Caco-2 (cell line): ENCODE measurements around the gene GPX4. TPM values are rescaled to one million over a fixed set of nuclear protein-coding genes. Genes with fewer than 3 reads are reported as not detected.
A peak's percentile ranks its signal among the peaks of the same experiment; 100 is the strongest.

Experiments used
- BruUV-seq: library from RNA; stranded (reverse); fragments of 400-500 nt; replicated peaks from 2 replicates; lab custom pipeline; 2021; lab: Mats Ljungman, UMichigan
- CTCF ChIA-PET: fragments of 300-600 bp; sonication (Branson Sonifier 250); formaldehyde crosslinking; loops from one replicate; lab custom pipeline; 2022; ENCODE audit warnings: antibody characterized with exemption; lab: Charles Lee
- POLR2A ChIA-PET: fragments of 300-600 bp; sonication (Branson Sonifier 250); formaldehyde crosslinking; loops from one replicate; lab custom pipeline; 2022; ENCODE audit warnings: antibody characterized with exemption; lab: Charles Lee
- DNase-seq, 2 experiments: peaks; one replicate each; pipeline versions ENCODE4 v3.0.0 to v3.0.0-alpha.2; 2020 to 2022
- H3K27me3 ChIP-seq: replicated peaks from 2 replicates; pipeline ENCODE4 v1.6.0; 2011; ENCODE audit warnings: low read length; ENCODE audit not compliant: control insufficient read depth, insufficient read depth
- H3K36me3 ChIP-seq: 2 replicates; pipeline ENCODE4 v1.5.1; 2011; ENCODE audit warnings: low read length; ENCODE audit not compliant: control insufficient read depth, insufficient read depth
- H3K4me1 ChIP-seq: fragments of 250-450 bp; sonication (Bioruptor Pico); 2 replicates; pipeline ENCODE4 v1.5.1; 2020; ENCODE audit warnings: mild to moderate bottlenecking
- H3K4me3 ChIP-seq: 2 replicates; pipeline ENCODE4 v1.5.1; 2011; ENCODE audit warnings: low read depth, mild to moderate bottlenecking, control low read depth, low read length
- H3K9me3 ChIP-seq: fragments of 250-450 bp; sonication (Bioruptor Pico); 2 replicates; pipeline ENCODE4 v1.5.1; 2020; ENCODE audit warnings: mild to moderate bottlenecking, moderate library complexity
- H3K27ac Mint-ChIP-seq: one replicate; pipeline ENCODE4 v1.8.0; 2022; ENCODE audit warnings: mixed read lengths; ENCODE audit not compliant: unreplicated experiment
- H3K27me3 Mint-ChIP-seq: one replicate; pipeline ENCODE4 v1.8.0; 2022; ENCODE audit warnings: mixed read lengths; ENCODE audit not compliant: insufficient read depth, unreplicated experiment
- H3K36me3 Mint-ChIP-seq: one replicate; pipeline ENCODE4 v1.8.0; 2022; ENCODE audit warnings: mild to moderate bottlenecking, mixed read lengths; ENCODE audit not compliant: insufficient read depth, unreplicated experiment
- H3K4me1 Mint-ChIP-seq: one replicate; pipeline ENCODE4 v1.8.0; 2022; ENCODE audit warnings: low read depth, mixed read lengths; ENCODE audit not compliant: unreplicated experiment
- H3K4me3 Mint-ChIP-seq: one replicate; pipeline ENCODE4 v1.8.0; 2022; ENCODE audit warnings: mild to moderate bottlenecking, moderate library complexity, mixed read lengths; ENCODE audit not compliant: unreplicated experiment
- H3K9me3 Mint-ChIP-seq: one replicate; pipeline ENCODE4 v1.8.0; 2022; ENCODE audit warnings: mixed read lengths; ENCODE audit not compliant: unreplicated experiment
- intact Hi-C: fragments of 100-400 bp; cut with micrococcal nuclease; formaldehyde crosslinking; loops from one replicate; pipeline ENCODE4 v1.10.0; 2022; ENCODE audit not compliant: unreplicated experiment
- total RNA-seq: library from RNA; stranded (reverse); gene quantifications from 2 replicates; pipeline ENCODE4 v1.2.3, GENCODE V29; 2022
- TF ChIP-seq, protein P1 (sequence below), 2 experiments: fragments of 200-600 bp in 1 of 2; IDR thresholded peaks; 1 replicate in 1 of 2; 2 replicates in 1 of 2; pipeline versions ENCODE4 v1.5.1 to v1.8.0; 2011 to 2022; ENCODE audit warnings: antibody characterized with exemption in 1 of 2, control low read depth in 1 of 2, inconsistent platforms in 1 of 2, low read depth in 1 of 2, low read length in 1 of 2, mild to moderate bottlenecking in 1 of 2, moderate library complexity in 1 of 2; ENCODE audit not compliant: insufficient read depth in 1 of 2, severe bottlenecking in 1 of 2, unreplicated experiment in 1 of 2

Gene GPX4
- total RNA-seq, 1 experiment from 2014 or later = 500 TPM

DNA sequence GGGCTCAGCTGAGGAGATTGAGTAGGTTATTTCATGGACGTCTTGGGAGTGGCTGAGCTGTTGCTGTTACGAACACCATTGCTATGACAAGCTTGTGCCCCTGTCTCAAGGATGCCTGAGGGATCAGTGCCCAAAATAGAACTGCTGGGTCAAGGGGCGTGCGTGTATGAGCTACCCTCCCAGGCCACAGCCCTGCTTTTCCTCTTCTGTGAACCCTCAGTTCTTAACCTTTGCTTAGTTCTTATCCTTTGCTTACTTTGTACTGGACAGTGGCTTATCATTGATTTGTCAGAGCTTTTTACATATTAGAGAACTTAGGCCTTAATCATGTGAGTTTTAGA, 27.8 kb upstream of the GPX4 start:
- ChIA-PET POLR2A (interaction anchor here (1.4 to 1.5 kb wide), 2 partner anchors 11 to 193 kb away, joined by 5 to 13 read pairs; partner anchors contain the start of gene CIRBP), CTCF (interaction anchor here (1.3 kb wide), 1 partner anchor 11 kb away, joined by 3 read pairs; no protein-coding TSS in a partner anchor)
- no peak overlapping the region for H3K4me3 ChIP-seq
- H3K27me3 ChIP-seq = no peaks in the 10 kb centered on the region
- H3K4me1 ChIP-seq = peaks cover 9% of the 10 kb centered on the region; the same call in 1 of the 2 replicates
- H3K36me3 ChIP-seq = no peaks in the 10 kb centered on the region; the same call in 1 of the 2 replicates
- no peak for DNase-seq
- TF ChIP-seq, protein P1, sequence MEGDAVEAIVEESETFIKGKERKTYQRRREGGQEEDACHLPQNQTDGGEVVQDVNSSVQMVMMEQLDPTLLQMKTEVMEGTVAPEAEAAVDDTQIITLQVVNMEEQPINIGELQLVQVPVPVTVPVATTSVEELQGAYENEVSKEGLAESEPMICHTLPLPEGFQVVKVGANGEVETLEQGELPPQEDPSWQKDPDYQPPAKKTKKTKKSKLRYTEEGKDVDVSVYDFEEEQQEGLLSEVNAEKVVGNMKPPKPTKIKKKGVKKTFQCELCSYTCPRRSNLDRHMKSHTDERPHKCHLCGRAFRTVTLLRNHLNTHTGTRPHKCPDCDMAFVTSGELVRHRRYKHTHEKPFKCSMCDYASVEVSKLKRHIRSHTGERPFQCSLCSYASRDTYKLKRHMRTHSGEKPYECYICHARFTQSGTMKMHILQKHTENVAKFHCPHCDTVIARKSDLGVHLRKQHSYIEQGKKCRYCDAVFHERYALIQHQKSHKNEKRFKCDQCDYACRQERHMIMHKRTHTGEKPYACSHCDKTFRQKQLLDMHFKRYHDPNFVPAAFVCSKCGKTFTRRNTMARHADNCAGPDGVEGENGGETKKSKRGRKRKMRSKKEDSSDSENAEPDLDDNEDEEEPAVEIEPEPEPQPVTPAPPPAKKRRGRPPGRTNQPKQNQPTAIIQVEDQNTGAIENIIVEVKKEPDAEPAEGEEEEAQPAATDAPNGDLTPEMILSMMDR (IDR thresholded peaks at IDR 0.05; ENCODE audit: insufficient read depth in 1 of 2, low read depth in 1 of 2, low read length in 1 of 2, severe bottlenecking in 1 of 2, unreplicated experiment in 1 of 2) = no peak
- no peaks in the 10 kb centered on the region for H3K9me3 Mint-ChIP-seq
- H3K27me3 Mint-ChIP-seq = no peaks in the 10 kb centered on the region
- peaks cover 15% of the 10 kb centered on the region for H3K4me1 Mint-ChIP-seq
- peak overlapping the region; percentile 90 for H3K27ac Mint-ChIP-seq
- H3K4me3 Mint-ChIP-seq = peak overlapping the region; percentile 29
- H3K9me3 ChIP-seq = no peaks in the 10 kb centered on the region
- peaks cover 54% of the 10 kb centered on the region for H3K36me3 Mint-ChIP-seq
- no TSS peak for BruUV-seq
- intact Hi-C loops = no loop called here

DNA sequence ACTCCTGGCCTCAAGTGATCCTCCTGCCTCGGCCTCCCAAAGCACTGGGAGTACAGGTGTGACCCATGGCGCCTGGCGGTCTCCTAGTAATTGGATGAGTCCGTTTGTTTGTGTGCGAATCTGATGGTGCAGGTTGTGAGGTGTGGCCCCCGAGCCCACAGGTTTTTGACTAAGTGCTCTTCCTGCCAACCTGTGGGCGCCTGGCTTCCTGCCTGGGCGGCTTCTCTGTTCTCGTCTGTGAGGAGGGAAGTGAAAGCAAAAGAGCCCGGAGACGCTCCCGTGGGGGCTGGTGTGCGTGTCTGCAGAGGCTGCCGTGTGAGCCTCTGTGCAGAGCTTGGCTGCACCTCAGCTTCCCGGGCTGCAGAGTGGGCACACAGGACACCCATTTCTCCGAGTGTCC, 26.8 kb upstream of the GPX4 start:
- ChIA-PET POLR2A (no interaction called here), CTCF (no interaction called here)
- TF ChIP-seq, protein P1 (IDR thresholded peaks at IDR 0.05; ENCODE audit: insufficient read depth in 1 of 2, low read depth in 1 of 2, low read length in 1 of 2, severe bottlenecking in 1 of 2, unreplicated experiment in 1 of 2) = no peak
- no peaks in the 10 kb centered on the region for H3K9me3 Mint-ChIP-seq
- H3K27me3 ChIP-seq = no peaks in the 10 kb centered on the region
- no TSS peak for BruUV-seq
- peaks cover 11% of the 10 kb centered on the region for H3K4me1 Mint-ChIP-seq
- no peak overlapping the region for H3K4me3 Mint-ChIP-seq
- peaks cover 9% of the 10 kb centered on the region; the same call in 1 of the 2 replicates for H3K4me1 ChIP-seq
- H3K27ac Mint-ChIP-seq = no peak overlapping the region
- H3K4me3 ChIP-seq = no peak overlapping the region
- peaks cover 55% of the 10 kb centered on the region for H3K36me3 Mint-ChIP-seq
- DNase-seq = no peak
- intact Hi-C loops = no loop called here
- no peaks in the 10 kb centered on the region for H3K27me3 Mint-ChIP-seq
- H3K36me3 ChIP-seq = no peaks in the 10 kb centered on the region; the same call in 1 of the 2 replicates
- H3K9me3 ChIP-seq = no peaks in the 10 kb centered on the region

DNA sequence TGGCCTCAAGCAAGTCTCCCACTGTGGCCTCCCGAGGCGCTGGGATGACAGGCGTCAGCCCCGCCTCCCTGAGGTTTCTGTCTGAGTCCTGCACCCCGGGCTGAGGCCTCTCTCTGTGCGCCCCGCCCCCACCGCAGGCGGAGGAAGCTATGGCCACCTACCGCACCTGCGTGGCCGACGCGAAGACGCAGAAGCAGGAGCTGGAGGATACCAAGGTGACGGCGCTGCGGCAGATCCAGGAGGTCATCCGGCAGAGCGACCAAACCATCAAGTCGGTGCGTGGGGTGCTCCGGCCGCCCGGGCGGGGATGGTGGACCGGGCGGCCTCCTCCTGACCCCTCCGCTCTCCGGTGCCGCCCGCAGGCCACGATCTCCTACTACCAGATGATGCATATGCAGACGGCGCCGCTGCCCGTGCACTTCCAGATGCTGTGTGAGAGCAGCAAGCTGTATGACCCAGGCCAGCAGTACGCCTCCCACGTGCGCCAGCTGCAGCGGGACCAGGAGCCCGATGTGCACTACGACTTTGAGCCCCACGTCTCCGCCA, 24.2 kb upstream of the GPX4 start:
- H3K27me3 ChIP-seq = no peaks in the 10 kb centered on the region
- peaks cover 9% of the 10 kb centered on the region; the same call in 1 of the 2 replicates for H3K4me1 ChIP-seq
- TF ChIP-seq, protein P1 (IDR thresholded peaks at IDR 0.05; ENCODE audit: insufficient read depth in 1 of 2, low read depth in 1 of 2, low read length in 1 of 2, severe bottlenecking in 1 of 2, unreplicated experiment in 1 of 2) = no peak
- Mint-ChIP-seq H3K27me3 (no peaks in the 10 kb centered on the region), H3K9me3 (no peaks in the 10 kb centered on the region), H3K27ac (no peak overlapping the region), H3K36me3 (peaks cover 68% of the 10 kb centered on the region), H3K4me1 (peaks cover 8% of the 10 kb centered on the region), H3K4me3 (no peak overlapping the region)
- intact Hi-C loops = no loop called here
- ChIA-PET CTCF (no interaction called here), POLR2A (no interaction called here)
- H3K36me3 ChIP-seq = no peaks in the 10 kb centered on the region
- no peak for DNase-seq
- no peak overlapping the region for H3K4me3 ChIP-seq
- H3K9me3 ChIP-seq = no peaks in the 10 kb centered on the region
- BruUV-seq = no TSS peak
